ENCODE data around the gene EP400.

DNA sequence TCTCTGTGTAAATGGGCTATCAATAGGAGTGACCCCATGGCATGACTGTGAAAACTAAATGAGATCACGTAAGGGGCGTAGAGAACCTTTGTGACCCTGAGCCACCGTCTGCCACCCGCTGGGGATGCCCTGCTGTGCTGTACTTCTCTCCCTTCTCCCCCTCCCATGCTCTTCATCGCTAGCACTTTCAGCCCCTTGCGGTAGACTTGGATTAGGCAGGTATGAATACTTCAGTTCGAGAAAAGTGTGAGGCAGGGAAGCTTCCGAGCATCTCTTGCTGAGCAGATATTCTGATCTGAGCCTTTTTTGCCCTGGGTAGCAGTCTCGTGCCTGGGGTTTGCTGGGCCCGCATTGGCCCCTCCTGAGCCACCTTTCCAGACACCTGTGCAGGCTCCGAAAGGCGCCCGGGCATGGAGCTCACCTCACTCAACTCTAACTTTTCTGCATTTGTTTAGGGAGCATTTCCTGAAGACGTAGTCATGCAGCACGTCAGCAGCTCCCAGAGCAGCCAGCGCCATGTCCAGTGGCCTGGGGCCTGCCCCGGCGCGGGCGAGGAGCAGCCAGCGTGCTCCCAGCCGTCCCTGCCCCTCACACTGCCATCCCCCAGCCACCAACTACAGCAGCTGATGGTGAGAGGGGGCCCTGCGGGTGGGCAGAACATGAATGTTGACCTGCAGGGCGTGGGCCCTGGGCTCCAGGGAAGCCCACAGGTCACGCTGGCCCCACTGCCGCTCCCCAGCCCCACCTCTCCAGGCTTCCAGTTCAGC lies 154.0 kb downstream of the EP400 start:
- TF ChIP-seq, protein P1, sequence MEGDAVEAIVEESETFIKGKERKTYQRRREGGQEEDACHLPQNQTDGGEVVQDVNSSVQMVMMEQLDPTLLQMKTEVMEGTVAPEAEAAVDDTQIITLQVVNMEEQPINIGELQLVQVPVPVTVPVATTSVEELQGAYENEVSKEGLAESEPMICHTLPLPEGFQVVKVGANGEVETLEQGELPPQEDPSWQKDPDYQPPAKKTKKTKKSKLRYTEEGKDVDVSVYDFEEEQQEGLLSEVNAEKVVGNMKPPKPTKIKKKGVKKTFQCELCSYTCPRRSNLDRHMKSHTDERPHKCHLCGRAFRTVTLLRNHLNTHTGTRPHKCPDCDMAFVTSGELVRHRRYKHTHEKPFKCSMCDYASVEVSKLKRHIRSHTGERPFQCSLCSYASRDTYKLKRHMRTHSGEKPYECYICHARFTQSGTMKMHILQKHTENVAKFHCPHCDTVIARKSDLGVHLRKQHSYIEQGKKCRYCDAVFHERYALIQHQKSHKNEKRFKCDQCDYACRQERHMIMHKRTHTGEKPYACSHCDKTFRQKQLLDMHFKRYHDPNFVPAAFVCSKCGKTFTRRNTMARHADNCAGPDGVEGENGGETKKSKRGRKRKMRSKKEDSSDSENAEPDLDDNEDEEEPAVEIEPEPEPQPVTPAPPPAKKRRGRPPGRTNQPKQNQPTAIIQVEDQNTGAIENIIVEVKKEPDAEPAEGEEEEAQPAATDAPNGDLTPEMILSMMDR (conservative IDR thresholded peaks at IDR 0.05), result no peak
- no peak for TF ChIP-seq ZFX (IDR thresholded peaks at IDR 0.05)
